NCI-H82 (cell line): ENCODE measurements around the gene CYREN.
"Not testable (repeated sequence)": the region's sequence is repeated elsewhere in the genome, so short reads cannot be mapped to it uniquely, and the experiment has no call there.

Source experiments
- DNase-seq: peaks from one replicate; lab custom pipeline; 2025; lab: John Stamatoyannopoulos, UW

The CYREN gene

GRCh38 chr7:135170274-135170997 lies at the start of gene CYREN:
Gene CYREN (minus strand): TSS chr7:135170707. CDS start chr7:135168922, 1,785 bp downstream.
- peak; percentile 97 for DNase-seq

GRCh38 chr7:135217645-135218509 lies 47.4 kb upstream of the CYREN start:
- DNase-seq: no peak

- no peak for DNase-seq
Measured at GRCh38 chr7:135215698-135216097, 45.2 kb upstream of the CYREN start.

GRCh38 chr7:135215180-135215579 lies 44.7 kb upstream of the CYREN start:
- DNase-seq: no peak

- peak; percentile 31 for DNase-seq
Measured at GRCh38 chr7:135213831-135214230, 43.3 kb upstream of the CYREN start.

- not testable (repeated sequence) for DNase-seq
Measured at GRCh38 chr7:135211946-135212685, 41.6 kb upstream of the CYREN start.

- peak; percentile 96 for DNase-seq
Measured at GRCh38 chr7:135211179-135211945, 40.9 kb upstream of the CYREN start, which contains the start of gene WDR91. Gene WDR91 (minus strand): TSS chr7:135211526. CDS start chr7:135211502, 24 bp downstream.

- no peak for DNase-seq
Measured at GRCh38 chr7:135210888-135211178, 40.3 kb upstream of the CYREN start.

- no peak for DNase-seq
Measured at GRCh38 chr7:135209225-135209834, 38.8 kb upstream of the CYREN start.

- no peak for DNase-seq
Measured at GRCh38 chr7:135208102-135208793, 37.7 kb upstream of the CYREN start.

GRCh38 chr7:135207406-135208101 lies 37.0 kb upstream of the CYREN start:
- DNase-seq: no peak

- DNase-seq: no peak
Measured at GRCh38 chr7:135206941-135207391, 36.5 kb upstream of the CYREN start.

- no peak for DNase-seq
Measured at GRCh38 chr7:135205850-135206249, 35.3 kb upstream of the CYREN start.

- DNase-seq: no peak
Measured at GRCh38 chr7:135204876-135205275, 34.4 kb upstream of the CYREN start.

GRCh38 chr7:135204341-135204749 lies 33.8 kb upstream of the CYREN start:
- no peak for DNase-seq

GRCh38 chr7:135201350-135201749 lies 30.8 kb upstream of the CYREN start:
- no peak for DNase-seq

GRCh38 chr7:135200821-135201331 lies 30.4 kb upstream of the CYREN start:
- DNase-seq: no peak

- no peak for DNase-seq
Measured at GRCh38 chr7:135199439-135199838, 28.9 kb upstream of the CYREN start.

- no peak for DNase-seq
Measured at GRCh38 chr7:135197906-135198655, 27.6 kb upstream of the CYREN start.
